COLO668 (cell line): Measurements from ENCODE around the gene C21orf58.

Experiments
- DNase-seq: peaks from one replicate; lab custom pipeline; 2025; ENCODE audit not compliant: unreplicated experiment; lab: John Stamatoyannopoulos, UW

The C21orf58 gene

GRCh38 chr21:46297338-46298271 is 26.1 kb downstream of the C21orf58 start:
- DNase-seq: peak; percentile 64

GRCh38 chr21:46295996-46296752 is 27.5 kb downstream of the C21orf58 start:
- DNase-seq: peak; percentile 85

- DNase-seq: no peak
Observed at GRCh38 chr21:46295177-46295770, 28.4 kb downstream of the C21orf58 start.

GRCh38 chr21:46294647-46295176 is 29.0 kb downstream of the C21orf58 start:
- DNase-seq: peak; percentile 15

- no peak for DNase-seq
Observed at GRCh38 chr21:46291561-46291960, 32.1 kb downstream of the C21orf58 start.

GRCh38 chr21:46289655-46290179 is 34.0 kb downstream of the C21orf58 start:
- no peak for DNase-seq

GRCh38 chr21:46287541-46287940 is 36.1 kb downstream of the C21orf58 start:
- no peak for DNase-seq

GRCh38 chr21:46286648-46287002 is 37.0 kb downstream of the C21orf58 start:
- DNase-seq: no peak

- DNase-seq: peak; percentile 97
Observed at GRCh38 chr21:46285761-46286647, 37.7 kb downstream of the C21orf58 start, which contains the start of gene YBEY. Gene YBEY, plus strand, starts transcription at chr21:46286342. Its CDS starts 572 bp downstream, at chr21:46286914.

- no peak for DNase-seq
Observed at GRCh38 chr21:46285206-46285661, 38.4 kb downstream of the C21orf58 start, which contains the start of gene MCM3AP. Gene MCM3AP, minus strand, starts transcription at chr21:46285611. Its CDS starts 325 bp downstream, at chr21:46285286.

GRCh38 chr21:46284733-46285132 is 38.9 kb downstream of the C21orf58 start:
- no peak for DNase-seq

GRCh38 chr21:46284077-46284644 is 39.5 kb downstream of the C21orf58 start:
- peak; percentile 78 for DNase-seq

- DNase-seq: no peak
Observed at GRCh38 chr21:46274797-46275390, 48.8 kb downstream of the C21orf58 start.

GRCh38 chr21:46273341-46273740 is 50.3 kb downstream of the C21orf58 start:
- no peak for DNase-seq

- DNase-seq: no peak
Observed at GRCh38 chr21:46269466-46269865, 54.2 kb downstream of the C21orf58 start.

GRCh38 chr21:46268371-46268770 is 55.3 kb downstream of the C21orf58 start:
- no peak for DNase-seq

- DNase-seq: no peak
Observed at GRCh38 chr21:46266946-46267345, 56.7 kb downstream of the C21orf58 start.

- no peak for DNase-seq
Observed at GRCh38 chr21:46265736-46266525, 57.7 kb downstream of the C21orf58 start.
